Panc1 (cell line): ENCODE results near the gene UCP1. TPM values are rescaled to one million over a fixed set of nuclear protein-coding genes. Genes with fewer than 3 reads are reported as not detected.
A peak's percentile ranks its signal among the peaks of the same experiment; 100 is the strongest.

Experiments used
- ATAC-seq: fragments of 200-7000 bp; cut with Tn5 transposase; 2 replicates; pipeline ENCODE4 v1.9.1; 2020; ENCODE audit warnings: mild to moderate bottlenecking, moderate library complexity
- BruUV-seq: library from RNA; stranded (reverse); fragments of 400-500 nt; replicated peaks from 2 replicates; lab custom pipeline; 2021; lab: Mats Ljungman, UMichigan
- CTCF ChIA-PET: fragments of 300-600 bp; sonication (Branson Sonifier 250); formaldehyde crosslinking; loops from one replicate; lab custom pipeline; 2022; ENCODE audit warnings: antibody characterized with exemption; lab: Charles Lee
- POLR2A ChIA-PET: fragments of 300-600 bp; sonication (Branson Sonifier 250); formaldehyde crosslinking; loops from one replicate; lab custom pipeline; 2022; ENCODE audit warnings: antibody characterized with exemption; lab: Charles Lee
- DNase-seq: peaks from one replicate; pipeline ENCODE4 v3.0.0-alpha.2; 2010; ENCODE audit warnings: low read depth, low spot score
- H3K27ac ChIP-seq: 2 replicates; pipeline ENCODE4 v1.5.1; 2011; ENCODE audit warnings: mild to moderate bottlenecking, low read length, inconsistent platforms
- H3K27me3 ChIP-seq: fragments of 200-500 bp; sonication (Bioruptor generic); 2 replicates; pipeline ENCODE4 v1.6.0; 2014; ENCODE audit warnings: low read length, inconsistent platforms; ENCODE audit not compliant: control insufficient read depth, insufficient read depth
- H3K36me3 ChIP-seq: fragments of 200-500 bp; sonication (Bioruptor generic); 2 replicates; pipeline ENCODE4 v1.5.1; 2014; ENCODE audit warnings: inconsistent platforms, mild to moderate bottlenecking, low read length, moderate library complexity; ENCODE audit not compliant: control insufficient read depth, insufficient read depth
- H3K4me1 ChIP-seq: 2 replicates; pipeline ENCODE4 v1.5.1; 2011; ENCODE audit warnings: inconsistent platforms, mild to moderate bottlenecking, low read length, moderate library complexity; ENCODE audit not compliant: control insufficient read depth, insufficient read depth
- H3K4me3 ChIP-seq, 2 experiments: 2 replicates each; pipeline ENCODE4 v1.5.1; 2011 to 2012; ENCODE audit warnings: low read depth in 2 of 2, low read length in 2 of 2, mild to moderate bottlenecking in 2 of 2, inconsistent platforms in 1 of 2, moderate library complexity in 1 of 2
- H3K9me3 ChIP-seq: fragments of 200-500 bp; sonication (Bioruptor generic); 2 replicates; pipeline ENCODE4 v1.5.1; 2014; ENCODE audit warnings: low read depth, mild to moderate bottlenecking, inconsistent platforms, low read length, moderate library complexity; ENCODE audit not compliant: control insufficient read depth, insufficient read depth
- CTCF ChIP-seq: fragments of 450-650 bp; IDR thresholded peaks from 2 replicates; pipeline ENCODE4 v1.5.1; 2017; ENCODE audit warnings: mild to moderate bottlenecking
- POLR2AphosphoS5 ChIP-seq: IDR thresholded peaks from 2 replicates; pipeline ENCODE4 v1.6.1; 2012; ENCODE audit warnings: mild to moderate bottlenecking, low read depth, low read length, moderate library complexity
- REST ChIP-seq, 2 experiments: IDR thresholded peaks; 2 replicates each; pipeline ENCODE4 v1.6.1; 2011 to 2012; ENCODE audit warnings: low read depth in 2 of 2, control low read depth in 1 of 2, low read length in 1 of 2, mild to moderate bottlenecking in 1 of 2, moderate library complexity in 1 of 2; ENCODE audit not compliant: insufficient read depth in 1 of 2
- SIN3A ChIP-seq: IDR thresholded peaks from 2 replicates; pipeline ENCODE4 v1.6.1; 2012; ENCODE audit warnings: low read depth, mild to moderate bottlenecking, low read length, moderate library complexity, borderline replicate concordance; ENCODE audit not compliant: insufficient read depth
- TCF7L2 ChIP-seq: IDR thresholded peaks from 2 replicates; pipeline ENCODE4 v1.6.1; 2011; ENCODE audit warnings: mild to moderate bottlenecking, low read depth, low read length, inconsistent platforms
- in situ Hi-C: cut with HindIII; loops from 2 replicates; pipeline ENCODE4 v1.10.0; 2016; ENCODE audit warnings: low sequenced_read_pairs, low pct_unique_long_range_greater_than_20kb
- intact Hi-C: fragments of 100-400 bp; cut with micrococcal nuclease; formaldehyde crosslinking; loops from one replicate; pipeline ENCODE4 v1.10.0; 2022; ENCODE audit not compliant: unreplicated experiment
- total RNA-seq: library from RNA; stranded (reverse); gene quantifications from one replicate; pipeline ENCODE4 v1.2.1, GENCODE V29; 2021; ENCODE audit not compliant: unreplicated experiment

Gene UCP1
- total RNA-seq, 1 experiment from 2014 or later: not detected

GRCh38 chr4:140523857-140524742, 44.7 kb downstream of the UCP1 start, which contains the start of gene ELMOD2:
Gene ELMOD2, plus strand, starts transcription at chr4:140524168. Its CDS starts 1,261 bp downstream, at chr4:140525429.
- TF ChIP-seq POLR2AphosphoS5 (peak; percentile 87), TCF7L2 (peak; percentile 54; the same call in 1 of the 2 replicates), CTCF (peak; percentile 93), REST (IDR thresholded peaks at IDR 0.05; ENCODE audit: insufficient read depth in 1 of 2, low read depth in 2 of 2, low read length in 1 of 2) (no peak), SIN3A (peak; percentile 81)
- ChIA-PET POLR2A (no interaction called here), CTCF (interaction anchor here (0.6 to 0.8 kb wide), 2 partner anchors 86 to 602 kb away, joined by 3 read pairs; no protein-coding TSS in a partner anchor)
- H3K27me3 ChIP-seq: no peaks in the 10 kb centered on the region
- peak within 1 kb of the TSS; percentile 84 for H3K27ac ChIP-seq
- DNase-seq (peak; percentile 71), ATAC-seq (peak; percentile 100)
- H3K9me3 ChIP-seq: no peaks in the 10 kb centered on the region
- H3K4me3 ChIP-seq: peak within 1 kb of the TSS; percentile 83 to 88
- no TSS peak for BruUV-seq
- in situ Hi-C loops: no loop called here
- H3K36me3 ChIP-seq: no peaks in the 10 kb centered on the region; the same call in 1 of the 2 replicates
- peaks cover 5% of the 10 kb centered on the region for H3K4me1 ChIP-seq
- intact Hi-C loops: no loop called here

- BruUV-seq: no TSS peak
- no peaks in the 10 kb centered on the region for H3K27me3 ChIP-seq
- H3K4me3 ChIP-seq: peak overlapping the region; percentile 83 to 88
- peak overlapping the region; percentile 54; the same call in 1 of the 2 replicates for H3K27ac ChIP-seq
- in situ Hi-C loops (no loop called here), intact Hi-C loops (no loop called here)
- ATAC-seq (0 out of 2 replicates have a peak, but pooled peaks have one; percentile 3), DNase-seq (no peak)
- no peaks in the 10 kb centered on the region for H3K9me3 ChIP-seq
- ChIA-PET CTCF (interaction anchor here (0.8 kb wide), 1 partner anchor 86 kb away, joined by 3 read pairs; no protein-coding TSS in a partner anchor), POLR2A (no interaction called here)
- TF ChIP-seq CTCF: no peak
- TF ChIP-seq TCF7L2: no peak
- no peak for TF ChIP-seq SIN3A
- no peak for TF ChIP-seq REST (IDR thresholded peaks at IDR 0.05; ENCODE audit: insufficient read depth in 1 of 2, low read depth in 2 of 2, low read length in 1 of 2)
- no peak for TF ChIP-seq POLR2AphosphoS5
- H3K4me1 ChIP-seq: peaks cover 5% of the 10 kb centered on the region
- no peaks in the 10 kb centered on the region; the same call in 1 of the 2 replicates for H3K36me3 ChIP-seq
Observed at GRCh38 chr4:140523370-140523856, 45.3 kb downstream of the UCP1 start.
